ENCODE results near the gene TEX48.

The TEX48 gene

GRCh38 chr9:114676901-114677300, 5.1 kb downstream of the TEX48 start (continued):
- TF ChIP-seq CREB5 (CRISPR knock-in tag; IDR thresholded peaks at IDR 0.05; ENCODE audit: low read depth): no peak
- TF ChIP-seq BACH2 (CRISPR knock-in tag; IDR thresholded peaks at IDR 0.05; ENCODE audit: borderline replicate concordance): no peak
- TF ChIP-seq ZC3H10 (CRISPR knock-in tag; IDR thresholded peaks at IDR 0.05): no peak
- TF ChIP-seq CSRNP3 (CRISPR knock-in tag; IDR thresholded peaks at IDR 0.05): no peak

DNA sequence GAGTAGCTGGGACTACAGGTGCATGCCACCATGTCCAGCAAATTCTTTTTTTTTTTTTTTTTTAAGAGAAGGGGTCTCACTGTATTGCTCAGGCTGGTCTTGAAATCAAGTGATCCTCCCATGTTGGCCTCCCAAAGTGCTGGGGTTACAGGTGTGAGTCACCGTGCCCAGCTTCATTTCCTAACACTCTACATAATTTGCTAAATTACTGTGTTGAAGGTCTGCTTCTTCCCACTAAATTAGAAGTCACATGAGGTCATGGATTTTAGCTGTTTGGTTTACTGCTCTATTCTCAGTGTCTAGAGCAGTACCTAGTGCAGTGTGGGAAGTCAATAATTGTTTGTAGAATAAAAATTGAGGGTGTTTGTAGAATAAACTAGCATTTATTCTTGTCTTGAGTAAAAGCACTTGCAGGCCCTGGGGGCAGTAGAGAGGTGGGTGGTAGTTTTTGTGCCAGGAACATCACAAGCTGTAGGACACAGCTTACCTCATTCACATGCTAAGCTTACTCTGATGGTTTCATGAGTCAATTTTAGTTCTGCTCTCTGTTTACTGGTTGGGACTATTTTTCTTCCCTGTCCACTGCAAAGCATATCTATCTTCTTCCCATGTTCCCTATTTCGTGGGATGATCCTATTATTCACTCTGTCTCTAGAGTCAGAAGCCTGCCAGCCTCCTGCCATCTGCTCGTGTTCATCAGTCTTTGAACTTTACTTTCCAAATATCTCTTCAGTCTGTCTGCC, 7.0 kb downstream of the TEX48 start:
- TF ChIP-seq SNAI2 (CRISPR knock-in tag; IDR thresholded peaks at IDR 0.05) (no peak), ZNF565 (CRISPR knock-in tag; conservative IDR thresholded peaks at IDR 0.05; ENCODE audit: low read depth) (no peak), GLIS3 (CRISPR knock-in tag; IDR thresholded peaks at IDR 0.05) (no peak), RARB (CRISPR knock-in tag; IDR thresholded peaks at IDR 0.05) (no peak), ESRRG (CRISPR knock-in tag; IDR thresholded peaks at IDR 0.05) (no peak), PATZ1 (CRISPR knock-in tag; IDR thresholded peaks at IDR 0.05; ENCODE audit: borderline replicate concordance) (no peak), ARNTL (CRISPR knock-in tag; IDR thresholded peaks at IDR 0.05; ENCODE audit: borderline replicate concordance, low read depth) (no peak), ZNF8 (CRISPR knock-in tag; IDR thresholded peaks at IDR 0.05) (no peak), ZFP30 (CRISPR knock-in tag; IDR thresholded peaks at IDR 0.05) (no peak), CSRNP3 (CRISPR knock-in tag; IDR thresholded peaks at IDR 0.05) (no peak), PPARA (CRISPR knock-in tag; IDR thresholded peaks at IDR 0.05; ENCODE audit: borderline replicate concordance) (no peak), ZNF70 (CRISPR knock-in tag; IDR thresholded peaks at IDR 0.05) (no peak), OSR1 (CRISPR knock-in tag; IDR thresholded peaks at IDR 0.05) (no peak), CREB5 (CRISPR knock-in tag; IDR thresholded peaks at IDR 0.05; ENCODE audit: low read depth) (no peak), TCF4 (CRISPR knock-in tag; IDR thresholded peaks at IDR 0.05; ENCODE audit: borderline replicate concordance) (no peak), CSDC2 (CRISPR knock-in tag; IDR thresholded peaks at IDR 0.05) (no peak)
- ATAC-seq: no peak

DNA sequence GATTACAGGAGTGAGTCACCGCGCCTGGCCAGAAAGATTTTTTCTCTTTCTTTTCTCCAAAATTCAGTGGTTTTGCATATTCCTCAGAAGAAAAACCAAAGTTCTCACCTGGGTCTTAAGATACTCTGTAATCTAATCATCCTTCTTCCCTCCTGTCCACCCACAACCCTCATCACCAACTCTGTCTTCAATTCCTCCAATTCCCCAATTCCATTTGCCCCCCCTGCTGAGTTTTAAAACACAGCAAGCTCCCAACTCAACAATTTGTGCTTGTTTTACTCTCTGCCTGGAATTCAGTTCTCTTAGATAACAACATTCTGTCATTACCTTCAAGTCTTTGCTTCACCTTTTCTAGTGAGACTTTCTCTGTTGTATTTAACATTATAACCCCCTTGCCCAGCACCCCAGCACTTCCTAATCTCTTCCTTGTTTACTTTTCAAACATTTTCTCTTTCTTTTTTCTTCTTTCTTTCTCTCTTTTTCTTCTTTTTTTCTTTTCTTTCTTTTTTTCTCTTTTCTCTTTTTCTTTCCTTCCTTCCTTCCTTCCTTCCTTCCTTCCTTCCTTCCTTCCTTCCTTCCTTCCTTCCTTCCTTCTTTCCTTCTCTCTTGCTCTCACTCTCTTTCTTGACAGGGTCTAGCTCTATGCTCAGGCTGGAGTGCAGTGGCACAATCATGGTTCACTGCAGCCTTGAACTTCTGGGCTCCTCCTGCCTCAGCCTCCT, 7.8 kb downstream of the TEX48 start:
- no peak for ATAC-seq
- TF ChIP-seq TOX (CRISPR knock-in tag; IDR thresholded peaks at IDR 0.05; ENCODE audit: borderline replicate concordance): no peak
- TF ChIP-seq ARNTL (CRISPR knock-in tag; IDR thresholded peaks at IDR 0.05; ENCODE audit: borderline replicate concordance, low read depth): no peak
- no peak for TF ChIP-seq TCF4 (CRISPR knock-in tag; IDR thresholded peaks at IDR 0.05; ENCODE audit: borderline replicate concordance)
- no peak for TF ChIP-seq ZFP30 (CRISPR knock-in tag; IDR thresholded peaks at IDR 0.05)
- no peak for TF ChIP-seq POU6F1 (CRISPR knock-in tag; IDR thresholded peaks at IDR 0.05; ENCODE audit: borderline replicate concordance, low read depth)
- TF ChIP-seq BACH2 (CRISPR knock-in tag; IDR thresholded peaks at IDR 0.05; ENCODE audit: borderline replicate concordance): no peak
- TF ChIP-seq ZNF70 (CRISPR knock-in tag; IDR thresholded peaks at IDR 0.05): no peak
- TF ChIP-seq ISL1 (CRISPR knock-in tag; IDR thresholded peaks at IDR 0.05): no peak
- no peak for TF ChIP-seq ZNF565 (CRISPR knock-in tag; conservative IDR thresholded peaks at IDR 0.05; ENCODE audit: low read depth)
- no peak for TF ChIP-seq RARB (CRISPR knock-in tag; IDR thresholded peaks at IDR 0.05)
- no peak for TF ChIP-seq PPARA (CRISPR knock-in tag; IDR thresholded peaks at IDR 0.05; ENCODE audit: borderline replicate concordance)
- TF ChIP-seq TSHZ2 (CRISPR knock-in tag; IDR thresholded peaks at IDR 0.05): no peak
- TF ChIP-seq ZFP3 (CRISPR knock-in tag; IDR thresholded peaks at IDR 0.05): no peak

Data from SK-N-SH treated with all-trans-retinoic acid at 6 μM for 48 hours (cell line).